IMR-90 (cell line): ENCODE measurements around the gene EPHA10. TPM values are rescaled to one million over a fixed set of nuclear protein-coding genes. Genes with fewer than 3 reads are reported as not detected.

Source experiments
- ATAC-seq: fragments of 200-7000 bp; cut with Tn5 transposase; 2 replicates; pipeline ENCODE4 v1.9.1; 2020; ENCODE audit warnings: low read depth, mild to moderate bottlenecking, moderate library complexity
- BruUV-seq: library from RNA; stranded (reverse); fragments of 400-500 nt; replicated peaks from 2 replicates; lab custom pipeline; 2021; lab: Mats Ljungman, UMichigan
- CTCF ChIA-PET: fragments of 300-600 bp; formaldehyde crosslinking; extraction: SDS; loops from one replicate; lab custom pipeline; 2021; ENCODE audit warnings: antibody characterized with exemption; lab: Yijun Ruan, JAX
- POLR2A ChIA-PET: fragments of 300-600 bp; sonication (Branson Sonifier 250); formaldehyde crosslinking; loops from one replicate; lab custom pipeline; 2022; ENCODE audit warnings: antibody characterized with exemption; ENCODE audit not compliant: unreplicated experiment; lab: Charles Lee
- DNase-seq: peaks from one replicate; pipeline ENCODE4 v3.0.0; 2013
- H2AFZ ChIP-seq: replicated peaks from 2 replicates; pipeline ENCODE3; 2013; ENCODE audit warnings: low read length, mild to moderate bottlenecking; ENCODE audit not compliant: poor library complexity
- H2AK5ac ChIP-seq: 2 replicates; pipeline ENCODE4 v1.6.1; 2013; ENCODE audit warnings: low read depth, low read length, inconsistent platforms
- H2AK9ac ChIP-seq: replicated peaks from 2 replicates; pipeline ENCODE3; 2013; ENCODE audit warnings: mild to moderate bottlenecking, low read depth, low read length, moderate library complexity; ENCODE audit not compliant: poor library complexity
- H2BK120ac ChIP-seq: 2 replicates; pipeline ENCODE4 v1.6.1; 2013; ENCODE audit warnings: low read depth, low read length, inconsistent platforms
- H2BK15ac ChIP-seq: 3 replicates; pipeline ENCODE4 v1.6.1; 2013; ENCODE audit warnings: low read depth, low read length, inconsistent platforms
- H2BK20ac ChIP-seq: 2 replicates; pipeline ENCODE4 v1.6.1; 2013; ENCODE audit warnings: low read depth, mild to moderate bottlenecking, inconsistent platforms, low read length, moderate library complexity
- H2BK5ac ChIP-seq: 2 replicates; pipeline ENCODE4 v1.6.1; 2013; ENCODE audit warnings: mild to moderate bottlenecking, low read depth, low read length, inconsistent platforms; ENCODE audit not compliant: poor library complexity, severe bottlenecking
- H3K14ac ChIP-seq: replicated peaks from 2 replicates; pipeline ENCODE4 v1.6.1; 2013; ENCODE audit warnings: low read depth, low read length, inconsistent platforms
- H3K18ac ChIP-seq: 2 replicates; pipeline ENCODE4 v1.6.1; 2013; ENCODE audit warnings: low read depth, low read length, control low read depth
- H3K23ac ChIP-seq: 2 replicates; pipeline ENCODE4 v1.6.1; 2013; ENCODE audit warnings: low read depth, low read length, inconsistent platforms
- H3K27ac ChIP-seq: 2 replicates; pipeline ENCODE4 v1.5.1; 2013; ENCODE audit warnings: mild to moderate bottlenecking, control low read depth, low read length; ENCODE audit not compliant: insufficient read depth
- H3K27me3 ChIP-seq: 2 replicates; pipeline ENCODE4 v1.6.1; 2013; ENCODE audit warnings: low read length; ENCODE audit not compliant: control insufficient read depth, insufficient read depth
- H3K36me3 ChIP-seq: 2 replicates; pipeline ENCODE4 v1.6.1; 2013; ENCODE audit warnings: low read length, mixed read lengths; ENCODE audit not compliant: control insufficient read depth, insufficient read depth
- H3K4ac ChIP-seq: 2 replicates; pipeline ENCODE4 v1.6.1; 2013; ENCODE audit warnings: low read depth, low read length, inconsistent platforms
- H3K4me1 ChIP-seq: 2 replicates; pipeline ENCODE4 v1.6.1; 2013; ENCODE audit warnings: low read length, mixed read lengths; ENCODE audit not compliant: control insufficient read depth, insufficient read depth
- H3K4me2 ChIP-seq: 2 replicates; pipeline ENCODE4 v1.6.1; 2013; ENCODE audit warnings: low read depth, mild to moderate bottlenecking, control low read depth, low read length, moderate library complexity
- H3K4me3 ChIP-seq: 2 replicates; pipeline ENCODE4 v1.5.1; 2013; ENCODE audit warnings: low read depth, mild to moderate bottlenecking, control low read depth, low read length, moderate library complexity; ENCODE audit not compliant: insufficient read depth
- H3K56ac ChIP-seq: 2 replicates; pipeline ENCODE4 v1.6.1; 2013; ENCODE audit warnings: low read length, inconsistent platforms; ENCODE audit not compliant: insufficient read depth; ENCODE audit errors: extremely low read depth
- H3K79me1 ChIP-seq, 2 experiments: 2 replicates each; pipeline ENCODE4 v1.6.1; 2013; ENCODE audit warnings: low read length in 2 of 2, inconsistent platforms in 1 of 2, low read depth in 1 of 2
- H3K9ac ChIP-seq: 2 replicates; pipeline ENCODE4 v1.6.1; 2013; ENCODE audit warnings: low read depth, low read length, control low read depth
- H3K9me1 ChIP-seq: 2 replicates; pipeline ENCODE4 v1.6.1; 2013; ENCODE audit warnings: low read length, inconsistent platforms; ENCODE audit not compliant: insufficient read depth
- H3K9me3 ChIP-seq: 2 replicates; pipeline ENCODE4 v1.6.1; 2013; ENCODE audit warnings: low read length; ENCODE audit not compliant: control insufficient read depth, insufficient read depth
- H4K20me1 ChIP-seq: 2 replicates; pipeline ENCODE4 v1.6.1; 2013; ENCODE audit warnings: low read length, inconsistent platforms; ENCODE audit not compliant: insufficient read depth
- H4K5ac ChIP-seq: 2 replicates; pipeline ENCODE4 v1.6.1; 2013; ENCODE audit warnings: mild to moderate bottlenecking, low read depth, low read length, control low read depth
- H4K8ac ChIP-seq, 2 experiments: 2 replicates each; pipeline ENCODE4 v1.6.1; 2013; ENCODE audit warnings: low read depth in 2 of 2, low read length in 2 of 2, control low read depth in 1 of 2, inconsistent platforms in 1 of 2
- H4K91ac ChIP-seq: 2 replicates; pipeline ENCODE4 v1.6.1; 2013; ENCODE audit warnings: low read depth, low read length, inconsistent platforms; ENCODE audit not compliant: insufficient read depth
- BHLHE40 ChIP-seq: fragments of 150-350 bp; IDR thresholded peaks from 2 replicates; pipeline ENCODE4 v1.6.1; 2016; ENCODE audit warnings: mild to moderate bottlenecking, low read depth, low read length
- CEBPB ChIP-seq: IDR thresholded peaks from 2 replicates; pipeline ENCODE4 v1.6.1; 2012; ENCODE audit warnings: low read depth, low read length, improper control_type of control experiment
- CHD1 ChIP-seq: IDR thresholded peaks from 2 replicates; pipeline ENCODE4 v1.6.1; 2012; ENCODE audit warnings: low read depth, low read length, improper control_type of control experiment
- CTCF ChIP-seq: conservative IDR thresholded peaks from 2 replicates; pipeline ENCODE4 v1.5.1; 2012; ENCODE audit warnings: mild to moderate bottlenecking, low read depth, low read length, improper control_type of control experiment
- FOS ChIP-seq: fragments of 150-350 bp; IDR thresholded peaks from 2 replicates; pipeline ENCODE4 v1.6.1; 2016; ENCODE audit warnings: low read depth, low read length
- MAFK ChIP-seq: IDR thresholded peaks from 2 replicates; pipeline ENCODE4 v1.6.1; 2012; ENCODE audit warnings: low read depth, low read length, improper control_type of control experiment
- MAZ ChIP-seq: IDR thresholded peaks from 2 replicates; pipeline ENCODE4 v1.6.1; 2012; ENCODE audit warnings: low read depth, mild to moderate bottlenecking, low read length, improper control_type of control experiment, moderate library complexity, borderline replicate concordance
- MXI1 ChIP-seq: IDR thresholded peaks from 2 replicates; pipeline ENCODE4 v1.6.1; 2012; ENCODE audit warnings: low read depth, mild to moderate bottlenecking, low read length, moderate library complexity, borderline replicate concordance
- NFE2L2 ChIP-seq: fragments of 150-350 bp; IDR thresholded peaks from 2 replicates; pipeline ENCODE4 v1.6.1; 2016; ENCODE audit warnings: low read depth, mild to moderate bottlenecking, low read length
- RAD21 ChIP-seq: IDR thresholded peaks from 2 replicates; pipeline ENCODE4 v1.6.1; 2012; ENCODE audit warnings: low read length, improper control_type of control experiment
- RCOR1 ChIP-seq: IDR thresholded peaks from 2 replicates; pipeline ENCODE4 v1.6.1; 2012; ENCODE audit warnings: mild to moderate bottlenecking, low read length, improper control_type of control experiment; ENCODE audit not compliant: insufficient replicate concordance
- RFX5 ChIP-seq: IDR thresholded peaks from 2 replicates; pipeline ENCODE4 v1.8.0; 2012; ENCODE audit warnings: low read depth, mild to moderate bottlenecking, low read length, moderate library complexity
- USF2 ChIP-seq: fragments of 150-350 bp; IDR thresholded peaks from 2 replicates; pipeline ENCODE4 v1.6.1; 2017; ENCODE audit warnings: mild to moderate bottlenecking, antibody characterized with exemption, low read length, low read depth
- WGBS, 2 experiments: methylation state at CpG; one replicate each; pipeline versions ENCODE4 v1.1.5 to v1.1.7; 2013; ENCODE audit warnings: missing lambda C conversion rate in 2 of 2; ENCODE audit not compliant: insufficient read length in 1 of 2; ENCODE audit errors: extremely low coverage in 2 of 2; 5-methylcytosine and 5-hydroxymethylcytosine counted together
- dilution Hi-C: fragments of 300-500 bp; cut with HindIII; formaldehyde crosslinking; loops from one replicate; pipeline ENCODE4 v1.14.3; 2018; ENCODE audit warnings: low sequenced_read_pairs; ENCODE audit not compliant: unreplicated experiment
- in situ Hi-C: fragments of 300-500 bp; cut with MboI; formaldehyde crosslinking; loops from 3 replicates; pipeline ENCODE4 v1.14.3; 2019; ENCODE audit warnings: low sequenced_read_pairs, inconsistent platforms, mixed read lengths
- intact Hi-C: fragments of 100-400 bp; cut with micrococcal nuclease; formaldehyde crosslinking; loops from 2 replicates; pipeline ENCODE4 v1.10.0; 2022
- polyA plus RNA-seq, 3 experiments: library from polyadenylated mRNA; depleted of rRNA; stranded (reverse); fragments of >200 nt; gene quantifications; 2 replicates each; pipeline ENCODE4 v1.2.3, GENCODE V29; 2012; ENCODE audit warnings: low replicate concordance in 1 of 3
- total RNA-seq: library from RNA; depleted of rRNA; stranded (reverse); fragments of >200 nt; gene quantifications from 2 replicates; pipeline ENCODE4 v1.2.3, GENCODE V29; 2012
- TF ChIP-seq, protein P1 (sequence below): fragments of 150-350 bp; IDR thresholded peaks from 2 replicates; pipeline ENCODE4 v1.6.1; 2016; ENCODE audit warnings: low read depth, mild to moderate bottlenecking, low read length, moderate library complexity, borderline replicate concordance

EPHA10 gene
- total and polyA plus RNA-seq, 2 of the 4 experiments (the other 2 are of a cell fraction): not detected

DNA sequence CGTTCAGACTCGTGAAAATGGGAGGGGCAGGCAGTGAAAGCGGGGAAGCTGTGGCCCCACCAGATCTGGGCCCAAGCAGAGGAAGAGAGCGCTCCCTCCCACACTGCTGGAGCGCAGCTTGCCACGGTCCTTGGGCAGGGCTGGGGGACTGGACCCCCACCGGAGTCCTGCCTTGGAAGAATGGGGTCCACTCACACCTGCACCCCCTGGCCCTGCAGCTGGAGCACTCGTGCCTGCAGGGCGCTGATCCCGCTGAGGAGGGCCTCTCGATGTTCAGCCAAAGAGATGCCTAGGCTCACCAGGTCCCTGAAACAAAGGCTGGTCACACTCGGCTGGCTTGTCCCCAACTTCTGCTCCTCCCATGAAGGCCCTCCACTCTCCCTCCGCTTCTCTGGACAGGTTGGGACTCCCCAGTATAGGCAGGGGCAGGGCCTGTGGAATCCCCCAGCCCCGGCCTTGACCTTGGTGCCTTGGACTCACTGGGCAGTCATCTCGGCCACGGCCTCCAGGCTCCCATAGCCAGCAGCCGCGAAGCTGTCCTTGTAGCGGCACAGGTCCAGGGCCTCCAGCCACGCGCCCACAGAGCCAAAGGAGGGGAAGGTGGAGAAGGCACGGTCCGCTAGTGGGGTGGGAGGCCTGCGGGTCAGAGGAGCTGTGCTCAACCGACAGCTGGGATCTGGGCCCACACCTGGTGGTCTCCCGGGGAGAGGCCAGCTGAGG is 46.6 kb downstream of the EPHA10 start:
- dilution Hi-C loops (no loop called here), in situ Hi-C loops (no loop called here), intact Hi-C loops (no loop called here)
- TF ChIP-seq USF2 (no peak), MAZ (no peak), RFX5 (no peak), MAFK (no peak), MXI1 (no peak), RAD21 (no peak), CHD1 (no peak), CTCF (no peak), FOS (no peak), CEBPB (no peak), RCOR1 (no peak), BHLHE40 (no peak), NFE2L2 (no peak)
- TF ChIP-seq, protein P1, sequence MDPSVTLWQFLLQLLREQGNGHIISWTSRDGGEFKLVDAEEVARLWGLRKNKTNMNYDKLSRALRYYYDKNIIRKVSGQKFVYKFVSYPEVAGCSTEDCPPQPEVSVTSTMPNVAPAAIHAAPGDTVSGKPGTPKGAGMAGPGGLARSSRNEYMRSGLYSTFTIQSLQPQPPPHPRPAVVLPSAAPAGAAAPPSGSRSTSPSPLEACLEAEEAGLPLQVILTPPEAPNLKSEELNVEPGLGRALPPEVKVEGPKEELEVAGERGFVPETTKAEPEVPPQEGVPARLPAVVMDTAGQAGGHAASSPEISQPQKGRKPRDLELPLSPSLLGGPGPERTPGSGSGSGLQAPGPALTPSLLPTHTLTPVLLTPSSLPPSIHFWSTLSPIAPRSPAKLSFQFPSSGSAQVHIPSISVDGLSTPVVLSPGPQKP: no peak
- H2BK5ac ChIP-seq: no peak overlapping the region
- H3K4me3 ChIP-seq: no peak overlapping the region
- no peak overlapping the region for H3K27ac ChIP-seq
- H3K4me1 ChIP-seq: no peaks in the 10 kb centered on the region
- no peak overlapping the region for H2AK9ac ChIP-seq
- no peak overlapping the region for H2BK120ac ChIP-seq
- no peaks in the 10 kb centered on the region for H3K36me3 ChIP-seq
- H3K4me2 ChIP-seq: no peak overlapping the region
- H3K56ac ChIP-seq: no peak overlapping the region
- 70% methylated on average over 5 of the region's 26 CpGs; no CpG with 5 or more reads in 1 of the 2 experiments for WGBS, 2 experiments
- H2AFZ ChIP-seq: no peak overlapping the region
- H3K9ac ChIP-seq: no peak overlapping the region
- H3K23ac ChIP-seq: no peak overlapping the region
- H3K9me3 ChIP-seq: no peaks in the 10 kb centered on the region
- no TSS peak for BruUV-seq
- no peaks in the 10 kb centered on the region for H3K79me1 ChIP-seq
- H3K18ac ChIP-seq: no peak overlapping the region
- H4K8ac ChIP-seq: no peak overlapping the region
- no peak overlapping the region for H4K91ac ChIP-seq
- no peak overlapping the region for H3K14ac ChIP-seq
- H3K9me1 ChIP-seq: no peaks in the 10 kb centered on the region
- peaks cover 15% of the 10 kb centered on the region; the same call in 1 of the 2 replicates for H3K27me3 ChIP-seq
- no peak overlapping the region for H2AK5ac ChIP-seq
- no peak overlapping the region for H2BK20ac ChIP-seq
- H4K5ac ChIP-seq: no peak overlapping the region
- ATAC-seq (no peak), DNase-seq (no peak)
- no peak overlapping the region for H2BK15ac ChIP-seq
- H3K4ac ChIP-seq: no peak overlapping the region
- H4K20me1 ChIP-seq: no peaks in the 10 kb centered on the region; the same call in 1 of the 2 replicates
- CTCF ChIA-PET: no interaction called here
- POLR2A ChIA-PET: no interaction called here
